Endodermal cell (in vitro differentiated cells): ENCODE data around the gene CLEC2L. TPM values are rescaled to one million over a fixed set of nuclear protein-coding genes. Genes with fewer than 3 reads are reported as not detected.
"Not testable (repeated sequence)": the region's sequence is repeated elsewhere in the genome, so short reads cannot be mapped to it uniquely, and the experiment has no call there.

Source experiments
- DNase-seq: peaks from one replicate; pipeline ENCODE4 v3.0.0-alpha.2; 2017
- H3K27ac ChIP-seq: 2 replicates; pipeline ENCODE4 v1.5.1; 2013; ENCODE audit warnings: mild to moderate bottlenecking, low read depth, low read length, moderate library complexity
- H3K27me3 ChIP-seq: 2 replicates; pipeline ENCODE4 v1.6.1; 2013; ENCODE audit warnings: mild to moderate bottlenecking, low read length, moderate library complexity; ENCODE audit not compliant: insufficient read depth, control insufficient read depth, poor library complexity, severe bottlenecking
- H3K36me3 ChIP-seq: 2 replicates; pipeline ENCODE4 v1.7.0; 2013; ENCODE audit warnings: mild to moderate bottlenecking, low read length, moderate library complexity; ENCODE audit not compliant: control insufficient read depth, insufficient read depth
- H3K4me1 ChIP-seq: one replicate; pipeline ENCODE4 v1.7.0; 2013; ENCODE audit warnings: low read length; ENCODE audit not compliant: control insufficient read depth, insufficient read depth
- H3K4me3 ChIP-seq: 2 replicates; pipeline ENCODE4 v1.5.1; 2013; ENCODE audit warnings: mild to moderate bottlenecking, low read length, moderate library complexity
- H3K9ac ChIP-seq: 2 replicates; pipeline ENCODE4 v1.6.1; 2013; ENCODE audit warnings: mild to moderate bottlenecking, low read length, moderate library complexity; ENCODE audit not compliant: poor library complexity, severe bottlenecking; ENCODE audit errors: extremely low read depth
- H3K9me3 ChIP-seq: 2 replicates; pipeline ENCODE4 v1.6.1; 2013; ENCODE audit warnings: mild to moderate bottlenecking, low read length, moderate library complexity; ENCODE audit not compliant: control insufficient read depth
- H3K27ac Mint-ChIP-seq: 2 replicates; pipeline ENCODE4 v1.8.0; 2020; ENCODE audit warnings: mixed read lengths
- H3K27me3 Mint-ChIP-seq: 2 replicates; pipeline ENCODE4 v1.8.0; 2021; ENCODE audit warnings: mild to moderate bottlenecking, mixed read lengths; ENCODE audit not compliant: insufficient read depth
- H3K36me3 Mint-ChIP-seq: 2 replicates; pipeline ENCODE4 v1.8.0; 2020; ENCODE audit warnings: low read depth, mixed read lengths
- H3K4me1 Mint-ChIP-seq: 2 replicates; pipeline ENCODE4 v1.8.0; 2020; ENCODE audit warnings: mixed read lengths
- H3K4me3 Mint-ChIP-seq: 2 replicates; pipeline ENCODE4 v1.8.0; 2020; ENCODE audit warnings: mild to moderate bottlenecking, moderate library complexity, mixed read lengths
- H3K9me3 Mint-ChIP-seq: 2 replicates; pipeline ENCODE4 v1.8.0; 2020; ENCODE audit warnings: mild to moderate bottlenecking, mixed read lengths
- CTCF ChIP-seq: fragments of 200-600 bp; sonication (generic); conservative IDR thresholded peaks from 2 replicates; pipeline ENCODE4 v1.5.0; 2021; ENCODE audit warnings: antibody characterized with exemption, mild to moderate bottlenecking
- WGBS, 2 experiments: methylation state at CpG; one replicate each; pipeline versions ENCODE4 v1.1.5 to v1.1.7; 2013; ENCODE audit warnings: missing lambda C conversion rate in 2 of 2, mixed read lengths in 1 of 2; ENCODE audit not compliant: insufficient coverage in 1 of 2, insufficient read length in 1 of 2; 5-methylcytosine and 5-hydroxymethylcytosine counted together
- total RNA-seq, 2 donors: library from RNA; stranded (reverse); fragmentation: NEBNext Ultra II Directional in 1 of 2; extraction: Animal tissue kit (Norgen Biotek cat#: 25700) in 1 of 2; gene quantifications; 2 replicates in 1 of 2; 3 replicates in 1 of 2; pipeline ENCODE4 v1.2.1, GENCODE V29; 2021

CLEC2L gene
- total RNA-seq, 2 donors from 2014 or later = 1.2 to 1.5 TPM

- Mint-ChIP-seq H3K4me3 (no peak overlapping the region), H3K9me3 (no peaks in the 10 kb centered on the region), H3K27me3 (peaks cover 9% of the 10 kb centered on the region), H3K27ac (no peak overlapping the region), H3K4me1 (peaks cover 4% of the 10 kb centered on the region), H3K36me3 (no peaks in the 10 kb centered on the region)
- WGBS, 2 experiments = 87 to 100% methylated on average over 4 to 11 of the region's 11 CpGs
- H3K27me3 ChIP-seq = no peaks in the 10 kb centered on the region
- no peak overlapping the region for H3K27ac ChIP-seq
- DNase-seq = no peak
- H3K36me3 ChIP-seq = no peaks in the 10 kb centered on the region
- H3K4me3 ChIP-seq = no peak overlapping the region
- no peak overlapping the region for H3K9ac ChIP-seq
- peaks cover 2% of the 10 kb centered on the region for H3K4me1 ChIP-seq
- no peak for TF ChIP-seq CTCF
- H3K9me3 ChIP-seq = no peaks in the 10 kb centered on the region
These were observed 21.2 kb downstream of the CLEC2L start for GRCh38 chr7:139544645-139545044.

GRCh38 chr7:139548302-139549028 is 25.0 kb downstream of the CLEC2L start:
- H3K9me3 ChIP-seq = no peaks in the 10 kb centered on the region
- Mint-ChIP-seq H3K9me3 (peaks cover 1% of the 10 kb centered on the region), H3K4me3 (no peak overlapping the region), H3K27ac (no peak overlapping the region), H3K4me1 (peaks cover 8% of the 10 kb centered on the region), H3K27me3 (peaks cover 3% of the 10 kb centered on the region), H3K36me3 (no peaks in the 10 kb centered on the region)
- peaks cover 2% of the 10 kb centered on the region for H3K4me1 ChIP-seq
- no peak overlapping the region for H3K27ac ChIP-seq
- no peak overlapping the region for H3K4me3 ChIP-seq
- WGBS, 2 experiments = 90 to 93% methylated on average over 4 to 5 of the region's 5 CpGs
- H3K36me3 ChIP-seq = no peaks in the 10 kb centered on the region
- H3K9ac ChIP-seq = no peak overlapping the region
- DNase-seq = no peak
- H3K27me3 ChIP-seq = no peaks in the 10 kb centered on the region
- no peak for TF ChIP-seq CTCF

GRCh38 chr7:139553991-139554700 is 30.7 kb downstream of the CLEC2L start:
- H3K9ac ChIP-seq, H3K27me3 ChIP-seq, H3K36me3 ChIP-seq, H3K27me3 Mint-ChIP-seq, H3K4me3 ChIP-seq, H3K9me3 ChIP-seq, H3K4me3 Mint-ChIP-seq, H3K4me1 ChIP-seq, H3K27ac ChIP-seq, H3K27ac Mint-ChIP-seq, H3K36me3 Mint-ChIP-seq, H3K9me3 Mint-ChIP-seq: not testable (repeated sequence)
- H3K4me1 Mint-ChIP-seq = peaks cover 15% of the 10 kb centered on the region
- peak; percentile 72 for TF ChIP-seq CTCF
- WGBS, 2 experiments = 87 to 93% methylated on average over 8 of the region's 8 CpGs
- peak; percentile 82 for DNase-seq
